IMR-90 (cell line): ENCODE results near the gene RASD2. TPM values are rescaled to one million over a fixed set of nuclear protein-coding genes. Genes with fewer than 3 reads are reported as not detected.

ENCODE experiments used
- ATAC-seq: fragments of 200-7000 bp; cut with Tn5 transposase; 2 replicates; pipeline ENCODE4 v1.9.1; 2020; ENCODE audit warnings: low read depth, mild to moderate bottlenecking, moderate library complexity
- BruUV-seq: library from RNA; stranded (reverse); fragments of 400-500 nt; replicated peaks from 2 replicates; lab custom pipeline; 2021; lab: Mats Ljungman, UMichigan
- CTCF ChIA-PET: fragments of 300-600 bp; formaldehyde crosslinking; extraction: SDS; loops from one replicate; lab custom pipeline; 2021; ENCODE audit warnings: antibody characterized with exemption; lab: Yijun Ruan, JAX
- POLR2A ChIA-PET: fragments of 300-600 bp; sonication (Branson Sonifier 250); formaldehyde crosslinking; loops from one replicate; lab custom pipeline; 2022; ENCODE audit warnings: antibody characterized with exemption; ENCODE audit not compliant: unreplicated experiment; lab: Charles Lee
- DNase-seq: peaks from one replicate; pipeline ENCODE4 v3.0.0; 2013
- H2AFZ ChIP-seq: replicated peaks from 2 replicates; pipeline ENCODE3; 2013; ENCODE audit warnings: low read length, mild to moderate bottlenecking; ENCODE audit not compliant: poor library complexity
- H2AK5ac ChIP-seq: 2 replicates; pipeline ENCODE4 v1.6.1; 2013; ENCODE audit warnings: low read depth, low read length, inconsistent platforms
- H2AK9ac ChIP-seq: replicated peaks from 2 replicates; pipeline ENCODE3; 2013; ENCODE audit warnings: mild to moderate bottlenecking, low read depth, low read length, moderate library complexity; ENCODE audit not compliant: poor library complexity
- H2BK120ac ChIP-seq: 2 replicates; pipeline ENCODE4 v1.6.1; 2013; ENCODE audit warnings: low read depth, low read length, inconsistent platforms
- H2BK15ac ChIP-seq: 3 replicates; pipeline ENCODE4 v1.6.1; 2013; ENCODE audit warnings: low read depth, low read length, inconsistent platforms
- H2BK20ac ChIP-seq: 2 replicates; pipeline ENCODE4 v1.6.1; 2013; ENCODE audit warnings: low read depth, mild to moderate bottlenecking, inconsistent platforms, low read length, moderate library complexity
- H2BK5ac ChIP-seq: 2 replicates; pipeline ENCODE4 v1.6.1; 2013; ENCODE audit warnings: mild to moderate bottlenecking, low read depth, low read length, inconsistent platforms; ENCODE audit not compliant: poor library complexity, severe bottlenecking
- H3K14ac ChIP-seq: replicated peaks from 2 replicates; pipeline ENCODE4 v1.6.1; 2013; ENCODE audit warnings: low read depth, low read length, inconsistent platforms
- H3K18ac ChIP-seq: 2 replicates; pipeline ENCODE4 v1.6.1; 2013; ENCODE audit warnings: low read depth, low read length, control low read depth
- H3K23ac ChIP-seq: 2 replicates; pipeline ENCODE4 v1.6.1; 2013; ENCODE audit warnings: low read depth, low read length, inconsistent platforms
- H3K27ac ChIP-seq: 2 replicates; pipeline ENCODE4 v1.5.1; 2013; ENCODE audit warnings: mild to moderate bottlenecking, control low read depth, low read length; ENCODE audit not compliant: insufficient read depth
- H3K27me3 ChIP-seq: 2 replicates; pipeline ENCODE4 v1.6.1; 2013; ENCODE audit warnings: low read length; ENCODE audit not compliant: control insufficient read depth, insufficient read depth
- H3K36me3 ChIP-seq: 2 replicates; pipeline ENCODE4 v1.6.1; 2013; ENCODE audit warnings: low read length, mixed read lengths; ENCODE audit not compliant: control insufficient read depth, insufficient read depth
- H3K4ac ChIP-seq: 2 replicates; pipeline ENCODE4 v1.6.1; 2013; ENCODE audit warnings: low read depth, low read length, inconsistent platforms
- H3K4me1 ChIP-seq: 2 replicates; pipeline ENCODE4 v1.6.1; 2013; ENCODE audit warnings: low read length, mixed read lengths; ENCODE audit not compliant: control insufficient read depth, insufficient read depth
- H3K4me2 ChIP-seq: 2 replicates; pipeline ENCODE4 v1.6.1; 2013; ENCODE audit warnings: low read depth, mild to moderate bottlenecking, control low read depth, low read length, moderate library complexity
- H3K4me3 ChIP-seq: 2 replicates; pipeline ENCODE4 v1.5.1; 2013; ENCODE audit warnings: low read depth, mild to moderate bottlenecking, control low read depth, low read length, moderate library complexity; ENCODE audit not compliant: insufficient read depth
- H3K56ac ChIP-seq: 2 replicates; pipeline ENCODE4 v1.6.1; 2013; ENCODE audit warnings: low read length, inconsistent platforms; ENCODE audit not compliant: insufficient read depth; ENCODE audit errors: extremely low read depth
- H3K79me1 ChIP-seq, 2 experiments: 2 replicates each; pipeline ENCODE4 v1.6.1; 2013; ENCODE audit warnings: low read length in 2 of 2, inconsistent platforms in 1 of 2, low read depth in 1 of 2
- H3K9ac ChIP-seq: 2 replicates; pipeline ENCODE4 v1.6.1; 2013; ENCODE audit warnings: low read depth, low read length, control low read depth
- H3K9me1 ChIP-seq: 2 replicates; pipeline ENCODE4 v1.6.1; 2013; ENCODE audit warnings: low read length, inconsistent platforms; ENCODE audit not compliant: insufficient read depth
- H3K9me3 ChIP-seq: 2 replicates; pipeline ENCODE4 v1.6.1; 2013; ENCODE audit warnings: low read length; ENCODE audit not compliant: control insufficient read depth, insufficient read depth
- H4K20me1 ChIP-seq: 2 replicates; pipeline ENCODE4 v1.6.1; 2013; ENCODE audit warnings: low read length, inconsistent platforms; ENCODE audit not compliant: insufficient read depth
- H4K5ac ChIP-seq: 2 replicates; pipeline ENCODE4 v1.6.1; 2013; ENCODE audit warnings: mild to moderate bottlenecking, low read depth, low read length, control low read depth
- H4K8ac ChIP-seq, 2 experiments: 2 replicates each; pipeline ENCODE4 v1.6.1; 2013; ENCODE audit warnings: low read depth in 2 of 2, low read length in 2 of 2, control low read depth in 1 of 2, inconsistent platforms in 1 of 2
- H4K91ac ChIP-seq: 2 replicates; pipeline ENCODE4 v1.6.1; 2013; ENCODE audit warnings: low read depth, low read length, inconsistent platforms; ENCODE audit not compliant: insufficient read depth
- BHLHE40 ChIP-seq: fragments of 150-350 bp; IDR thresholded peaks from 2 replicates; pipeline ENCODE4 v1.6.1; 2016; ENCODE audit warnings: mild to moderate bottlenecking, low read depth, low read length
- CEBPB ChIP-seq: IDR thresholded peaks from 2 replicates; pipeline ENCODE4 v1.6.1; 2012; ENCODE audit warnings: low read depth, low read length, improper control_type of control experiment
- CHD1 ChIP-seq: IDR thresholded peaks from 2 replicates; pipeline ENCODE4 v1.6.1; 2012; ENCODE audit warnings: low read depth, low read length, improper control_type of control experiment
- MAFK ChIP-seq: IDR thresholded peaks from 2 replicates; pipeline ENCODE4 v1.6.1; 2012; ENCODE audit warnings: low read depth, low read length, improper control_type of control experiment
- MAZ ChIP-seq: IDR thresholded peaks from 2 replicates; pipeline ENCODE4 v1.6.1; 2012; ENCODE audit warnings: low read depth, mild to moderate bottlenecking, low read length, improper control_type of control experiment, moderate library complexity, borderline replicate concordance
- MXI1 ChIP-seq: IDR thresholded peaks from 2 replicates; pipeline ENCODE4 v1.6.1; 2012; ENCODE audit warnings: low read depth, mild to moderate bottlenecking, low read length, moderate library complexity, borderline replicate concordance
- NFE2L2 ChIP-seq: fragments of 150-350 bp; IDR thresholded peaks from 2 replicates; pipeline ENCODE4 v1.6.1; 2016; ENCODE audit warnings: low read depth, mild to moderate bottlenecking, low read length
- POLR2A ChIP-seq: IDR thresholded peaks from 2 replicates; pipeline ENCODE4 v1.6.1; 2012; ENCODE audit warnings: mild to moderate bottlenecking, low read depth, low read length
- RAD21 ChIP-seq: IDR thresholded peaks from 2 replicates; pipeline ENCODE4 v1.6.1; 2012; ENCODE audit warnings: low read length, improper control_type of control experiment
- RCOR1 ChIP-seq: IDR thresholded peaks from 2 replicates; pipeline ENCODE4 v1.6.1; 2012; ENCODE audit warnings: mild to moderate bottlenecking, low read length, improper control_type of control experiment; ENCODE audit not compliant: insufficient replicate concordance
- RFX5 ChIP-seq: IDR thresholded peaks from 2 replicates; pipeline ENCODE4 v1.8.0; 2012; ENCODE audit warnings: low read depth, mild to moderate bottlenecking, low read length, moderate library complexity
- USF2 ChIP-seq: fragments of 150-350 bp; IDR thresholded peaks from 2 replicates; pipeline ENCODE4 v1.6.1; 2017; ENCODE audit warnings: mild to moderate bottlenecking, antibody characterized with exemption, low read length, low read depth
- WGBS, 2 experiments: methylation state at CpG; one replicate each; pipeline versions ENCODE4 v1.1.5 to v1.1.7; 2013; ENCODE audit warnings: missing lambda C conversion rate in 2 of 2; ENCODE audit not compliant: insufficient read length in 1 of 2; ENCODE audit errors: extremely low coverage in 2 of 2; 5-methylcytosine and 5-hydroxymethylcytosine counted together
- dilution Hi-C: fragments of 300-500 bp; cut with HindIII; formaldehyde crosslinking; loops from one replicate; pipeline ENCODE4 v1.14.3; 2018; ENCODE audit warnings: low sequenced_read_pairs; ENCODE audit not compliant: unreplicated experiment
- in situ Hi-C: fragments of 300-500 bp; cut with MboI; formaldehyde crosslinking; loops from 3 replicates; pipeline ENCODE4 v1.14.3; 2019; ENCODE audit warnings: low sequenced_read_pairs, inconsistent platforms, mixed read lengths
- intact Hi-C: fragments of 100-400 bp; cut with micrococcal nuclease; formaldehyde crosslinking; loops from 2 replicates; pipeline ENCODE4 v1.10.0; 2022
- polyA plus RNA-seq, 3 experiments: library from polyadenylated mRNA; depleted of rRNA; stranded (reverse); fragments of >200 nt; gene quantifications; 2 replicates each; pipeline ENCODE4 v1.2.3, GENCODE V29; 2012; ENCODE audit warnings: low replicate concordance in 1 of 3
- total RNA-seq: library from RNA; depleted of rRNA; stranded (reverse); fragments of >200 nt; gene quantifications from 2 replicates; pipeline ENCODE4 v1.2.3, GENCODE V29; 2012
- TF ChIP-seq, protein P1 (sequence below): fragments of 150-350 bp; IDR thresholded peaks from 2 replicates; pipeline ENCODE4 v1.6.1; 2016; ENCODE audit warnings: low read depth, mild to moderate bottlenecking, low read length, moderate library complexity, borderline replicate concordance

The RASD2 gene
- total and polyA plus RNA-seq, 2 of the 4 experiments (the other 2 are of a cell fraction) = under 0.01 to 0.32 TPM

DNA sequence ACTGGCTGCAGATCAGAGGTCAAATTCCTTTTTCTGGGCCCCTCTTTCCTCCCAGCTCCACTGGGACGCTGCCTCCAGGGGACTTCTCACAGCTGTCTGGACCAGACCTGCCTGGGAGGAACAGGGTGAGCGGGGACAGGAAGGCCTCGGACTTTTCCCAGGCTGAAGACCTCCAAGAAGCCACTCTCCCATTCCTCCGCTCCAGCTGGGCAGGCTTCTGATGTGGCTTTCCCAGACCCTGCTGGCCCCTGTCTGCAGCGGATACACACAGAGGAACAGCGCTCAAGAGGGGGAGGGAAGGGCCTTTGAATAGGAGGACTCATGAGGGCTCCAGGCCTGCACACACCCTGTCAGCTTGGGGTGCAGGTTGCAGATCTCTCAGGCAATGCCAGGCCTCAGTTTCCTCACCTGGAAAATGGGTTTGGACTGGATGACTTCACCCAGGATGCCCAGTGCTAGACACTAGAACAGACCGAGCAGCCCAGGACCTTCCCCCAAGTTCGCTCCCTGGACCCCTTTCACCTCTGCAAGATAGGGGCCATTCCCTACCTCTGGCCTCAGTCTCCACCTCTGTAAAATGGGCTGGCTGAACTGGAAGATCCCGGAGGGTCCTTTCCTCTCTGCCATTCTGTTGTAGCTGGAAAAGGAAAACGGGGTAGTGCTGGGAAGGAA is 39.9 kb downstream of the RASD2 start:
- no peak overlapping the region for H2AK5ac ChIP-seq
- intact Hi-C loops = no loop called here
- H3K4me2 ChIP-seq = no peak overlapping the region
- no peak overlapping the region for H2AFZ ChIP-seq
- H3K4me1 ChIP-seq = peaks cover 4% of the 10 kb centered on the region
- H2BK120ac ChIP-seq = no peak overlapping the region
- H3K4ac ChIP-seq = no peak overlapping the region
- H3K79me1 ChIP-seq = no peaks in the 10 kb centered on the region
- H2BK20ac ChIP-seq = no peak overlapping the region
- ChIA-PET CTCF (interaction anchor here (0.6 kb wide), 1 partner anchor 150 kb away, joined by 3 read pairs; no protein-coding TSS in a partner anchor), POLR2A (no interaction called here)
- no peak overlapping the region for H3K23ac ChIP-seq
- in situ Hi-C loops = loop anchor here (5.0 kb wide), 1 partner anchor 148 kb away; no protein-coding TSS in a partner anchor
- no peak overlapping the region for H3K9ac ChIP-seq
- no peak overlapping the region for H4K91ac ChIP-seq
- H3K9me3 ChIP-seq = no peaks in the 10 kb centered on the region
- no peak overlapping the region for H3K14ac ChIP-seq
- H3K27ac ChIP-seq = no peak overlapping the region
- ATAC-seq (no peak), DNase-seq (no peak)
- no peak overlapping the region for H4K5ac ChIP-seq
- H3K36me3 ChIP-seq = no peaks in the 10 kb centered on the region
- H3K4me3 ChIP-seq = no peak overlapping the region
- no peak overlapping the region for H3K18ac ChIP-seq
- peaks cover 3% of the 10 kb centered on the region; the same call in 1 of the 2 replicates for H3K27me3 ChIP-seq
- H4K20me1 ChIP-seq = no peaks in the 10 kb centered on the region
- no CpG with 5 or more reads among the region's 10 CpGs for WGBS, 2 experiments
- H3K56ac ChIP-seq = no peak overlapping the region
- no peak overlapping the region for H4K8ac ChIP-seq
- H2BK5ac ChIP-seq = no peak overlapping the region
- H2BK15ac ChIP-seq = no peak overlapping the region
- BruUV-seq = no TSS peak
- dilution Hi-C loops = no loop called here
- H3K9me1 ChIP-seq = no peaks in the 10 kb centered on the region
- TF ChIP-seq RFX5 = no peak
- no peak for TF ChIP-seq POLR2A
- TF ChIP-seq USF2 = no peak
- no peak for TF ChIP-seq MAFK
- no peak for TF ChIP-seq MXI1
- TF ChIP-seq CHD1 = no peak
- TF ChIP-seq RCOR1 = no peak
- TF ChIP-seq, protein P1, sequence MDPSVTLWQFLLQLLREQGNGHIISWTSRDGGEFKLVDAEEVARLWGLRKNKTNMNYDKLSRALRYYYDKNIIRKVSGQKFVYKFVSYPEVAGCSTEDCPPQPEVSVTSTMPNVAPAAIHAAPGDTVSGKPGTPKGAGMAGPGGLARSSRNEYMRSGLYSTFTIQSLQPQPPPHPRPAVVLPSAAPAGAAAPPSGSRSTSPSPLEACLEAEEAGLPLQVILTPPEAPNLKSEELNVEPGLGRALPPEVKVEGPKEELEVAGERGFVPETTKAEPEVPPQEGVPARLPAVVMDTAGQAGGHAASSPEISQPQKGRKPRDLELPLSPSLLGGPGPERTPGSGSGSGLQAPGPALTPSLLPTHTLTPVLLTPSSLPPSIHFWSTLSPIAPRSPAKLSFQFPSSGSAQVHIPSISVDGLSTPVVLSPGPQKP = no peak
- no peak for TF ChIP-seq NFE2L2
- no peak for TF ChIP-seq MAZ
- TF ChIP-seq BHLHE40 = no peak
- no peak for TF ChIP-seq RAD21
- TF ChIP-seq CEBPB = no peak
- no peak overlapping the region for H2AK9ac ChIP-seq
